Stimulated activated CD8-positive, alpha-beta memory T cell treated with anti-CD3 and anti-CD28 coated beads, Interleukin-7, amount 100 ng/mL, for 1 hour (primary cell): Measurements from ENCODE around the gene SYNPO.

ENCODE experiments used
- DNase-seq, 2 donors: peaks; one replicate each; pipeline ENCODE4 v3.0.0-alpha.2; 2020; ENCODE audit warnings: low read depth in 2 of 2

Gene SYNPO

GRCh38 chr5:150624334-150625163, 15.9 kb upstream of the SYNPO start:
- DNase-seq: no peak

GRCh38 chr5:150625164-150625535, 15.3 kb upstream of the SYNPO start:
- DNase-seq: no peak

GRCh38 chr5:150625831-150626746, 14.4 kb upstream of the SYNPO start:
- no peak for DNase-seq

- DNase-seq: no peak
Observed at GRCh38 chr5:150626853-150627276, 13.6 kb upstream of the SYNPO start.

- no peak for DNase-seq
Observed at GRCh38 chr5:150627731-150628545, 12.5 kb upstream of the SYNPO start.

- no peak for DNase-seq
Observed at GRCh38 chr5:150628936-150629485, 11.4 kb upstream of the SYNPO start.

- DNase-seq: no peak
Observed at GRCh38 chr5:150630016-150630415, 10.4 kb upstream of the SYNPO start.

GRCh38 chr5:150630461-150631325, 9.8 kb upstream of the SYNPO start:
- no peak for DNase-seq

- no peak for DNase-seq
Observed at GRCh38 chr5:150631326-150631701, 9.1 kb upstream of the SYNPO start.

- DNase-seq: no peak
Observed at GRCh38 chr5:150632305-150633160, 7.9 kb upstream of the SYNPO start.

- no peak for DNase-seq
Observed at GRCh38 chr5:150633429-150633828, 7.0 kb upstream of the SYNPO start.

- DNase-seq: no peak
Observed at GRCh38 chr5:150636391-150637244, 3.8 kb upstream of the SYNPO start.

- DNase-seq: no peak
Observed at GRCh38 chr5:150637245-150638052, 3.0 kb upstream of the SYNPO start.

- no peak for DNase-seq
Observed at GRCh38 chr5:150638053-150638444, 2.4 kb upstream of the SYNPO start.

- DNase-seq: no peak
Observed at GRCh38 chr5:150638488-150639376, 1.7 kb upstream of the SYNPO start.

GRCh38 chr5:150639377-150639692, 1.1 kb upstream of the SYNPO start:
- DNase-seq: no peak

GRCh38 chr5:150639751-150640150, 709 bp upstream of the SYNPO start:
- no peak for DNase-seq
